DND-41 (cell line): ENCODE measurements around the gene PXMP2.

ENCODE experiments used
- EZH2 ChIP-seq: IDR thresholded peaks from 3 replicates; pipeline ENCODE4 v1.6.1; 2012; ENCODE audit warnings: borderline replicate concordance, low read depth, mild to moderate bottlenecking, moderate library complexity, low read length, inconsistent platforms; ENCODE audit not compliant: severe bottlenecking
- TF ChIP-seq, protein P1 (sequence below): IDR thresholded peaks from 2 replicates; pipeline ENCODE4 v1.5.1; 2012; ENCODE audit warnings: borderline replicate concordance, low read length, moderate library complexity, mild to moderate bottlenecking; ENCODE audit not compliant: poor library complexity, severe bottlenecking; ENCODE audit errors: extremely low read depth

DNA sequence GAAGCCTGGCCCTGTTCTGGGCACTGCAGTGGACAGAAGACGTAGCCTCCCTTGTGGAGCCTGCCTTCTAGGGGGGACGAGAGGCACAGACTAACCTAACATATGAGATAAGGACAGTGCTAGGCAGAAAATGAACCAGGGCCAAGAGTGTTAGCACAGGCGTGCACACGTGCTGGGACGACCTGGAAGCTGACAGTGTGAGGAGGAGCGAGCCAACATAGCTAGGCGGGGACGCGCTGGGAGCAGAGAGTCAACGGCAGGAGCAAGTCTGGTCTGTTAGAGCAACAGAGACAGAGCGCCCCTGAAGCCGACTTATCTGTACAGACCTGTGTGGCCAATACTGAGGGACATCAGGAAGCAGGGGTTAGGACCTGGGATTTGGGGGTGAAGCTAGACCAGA lies 8.0 kb downstream of the PXMP2 start:
- TF ChIP-seq, protein P1, sequence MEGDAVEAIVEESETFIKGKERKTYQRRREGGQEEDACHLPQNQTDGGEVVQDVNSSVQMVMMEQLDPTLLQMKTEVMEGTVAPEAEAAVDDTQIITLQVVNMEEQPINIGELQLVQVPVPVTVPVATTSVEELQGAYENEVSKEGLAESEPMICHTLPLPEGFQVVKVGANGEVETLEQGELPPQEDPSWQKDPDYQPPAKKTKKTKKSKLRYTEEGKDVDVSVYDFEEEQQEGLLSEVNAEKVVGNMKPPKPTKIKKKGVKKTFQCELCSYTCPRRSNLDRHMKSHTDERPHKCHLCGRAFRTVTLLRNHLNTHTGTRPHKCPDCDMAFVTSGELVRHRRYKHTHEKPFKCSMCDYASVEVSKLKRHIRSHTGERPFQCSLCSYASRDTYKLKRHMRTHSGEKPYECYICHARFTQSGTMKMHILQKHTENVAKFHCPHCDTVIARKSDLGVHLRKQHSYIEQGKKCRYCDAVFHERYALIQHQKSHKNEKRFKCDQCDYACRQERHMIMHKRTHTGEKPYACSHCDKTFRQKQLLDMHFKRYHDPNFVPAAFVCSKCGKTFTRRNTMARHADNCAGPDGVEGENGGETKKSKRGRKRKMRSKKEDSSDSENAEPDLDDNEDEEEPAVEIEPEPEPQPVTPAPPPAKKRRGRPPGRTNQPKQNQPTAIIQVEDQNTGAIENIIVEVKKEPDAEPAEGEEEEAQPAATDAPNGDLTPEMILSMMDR: no peak
- no peak for TF ChIP-seq EZH2
